GM18526 (cell line): Measurements from ENCODE around the gene FBXO17.

Experiments
- POLR2A ChIP-seq: IDR thresholded peaks from 3 replicates; pipeline ENCODE4 v1.6.1; 2011; ENCODE audit not compliant: insufficient read length; ENCODE audit errors: extremely low read depth

Gene FBXO17

GRCh38 chr19:38911388-38912001, 64.0 kb downstream of the FBXO17 start:
- TF ChIP-seq POLR2A, result no peak

- no peak for TF ChIP-seq POLR2A
These were observed 65.1 kb downstream of the FBXO17 start for GRCh38 chr19:38910488-38910887.

GRCh38 chr19:38908911-38909310, 66.6 kb downstream of the FBXO17 start:
- no peak for TF ChIP-seq POLR2A

GRCh38 chr19:38907670-38908069, 67.9 kb downstream of the FBXO17 start:
- TF ChIP-seq POLR2A, result no peak

- no peak for TF ChIP-seq POLR2A
These were observed 68.3 kb downstream of the FBXO17 start for GRCh38 chr19:38907227-38907626.

- no peak for TF ChIP-seq POLR2A
These were observed 69.9 kb downstream of the FBXO17 start for GRCh38 chr19:38905620-38906019.

- TF ChIP-seq POLR2A, result no peak
These were observed 70.7 kb downstream of the FBXO17 start for GRCh38 chr19:38904581-38905539.

GRCh38 chr19:38901683-38902082, 73.9 kb downstream of the FBXO17 start:
- TF ChIP-seq POLR2A, result no peak

GRCh38 chr19:38900743-38901190, 74.8 kb downstream of the FBXO17 start:
- TF ChIP-seq POLR2A, result no peak

- no peak for TF ChIP-seq POLR2A
These were observed 75.3 kb downstream of the FBXO17 start for GRCh38 chr19:38900202-38900629.

GRCh38 chr19:38899447-38900201, 75.9 kb downstream of the FBXO17 start, which contains the start of the genes NFKBIB and SIRT2:
Gene NFKBIB (plus strand): TSS chr19:38899969. CDS start chr19:38900033, 64 bp downstream.
Gene SIRT2 (minus strand): TSS chr19:38899618. CDS start chr19:38899521, 97 bp downstream.
- TF ChIP-seq POLR2A, result peak; percentile 44

GRCh38 chr19:38898788-38899446, 76.6 kb downstream of the FBXO17 start:
- no peak for TF ChIP-seq POLR2A

GRCh38 chr19:38894968-38895367, 80.6 kb downstream of the FBXO17 start:
- TF ChIP-seq POLR2A, result no peak

GRCh38 chr19:38893341-38893771, 82.2 kb downstream of the FBXO17 start:
- TF ChIP-seq POLR2A, result no peak

- no peak for TF ChIP-seq POLR2A
These were observed 82.7 kb downstream of the FBXO17 start for GRCh38 chr19:38892841-38893240.
